ENCODE measurements around the gene RALB. TPM values are rescaled to one million over a fixed set of nuclear protein-coding genes. Genes with fewer than 3 reads are reported as not detected.

RALB gene
- total RNA-seq, 1 experiment from 2014 or later: 17.1 TPM

DNA sequence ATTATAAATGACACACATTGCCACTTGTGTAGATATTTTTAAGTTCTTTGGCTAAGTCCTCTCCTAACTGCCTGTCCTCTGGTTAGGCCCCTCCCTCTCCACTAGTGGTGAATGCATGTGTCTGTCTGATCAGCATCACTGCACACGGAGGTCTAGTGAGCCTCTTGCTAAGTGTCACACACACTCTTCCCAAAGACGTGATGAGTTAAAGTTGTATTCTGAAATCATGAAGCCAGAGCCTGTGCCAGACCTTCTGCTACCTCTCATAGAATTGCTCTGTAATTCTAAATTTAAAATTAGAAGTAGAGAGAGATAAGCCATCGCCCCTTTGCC, 41.3 kb downstream of the RALB start (continued):
- TF ChIP-seq OVOL2 (CRISPR knock-in tag; IDR thresholded peaks at IDR 0.05; ENCODE audit: borderline replicate concordance): no peak
- TF ChIP-seq, protein P1, sequence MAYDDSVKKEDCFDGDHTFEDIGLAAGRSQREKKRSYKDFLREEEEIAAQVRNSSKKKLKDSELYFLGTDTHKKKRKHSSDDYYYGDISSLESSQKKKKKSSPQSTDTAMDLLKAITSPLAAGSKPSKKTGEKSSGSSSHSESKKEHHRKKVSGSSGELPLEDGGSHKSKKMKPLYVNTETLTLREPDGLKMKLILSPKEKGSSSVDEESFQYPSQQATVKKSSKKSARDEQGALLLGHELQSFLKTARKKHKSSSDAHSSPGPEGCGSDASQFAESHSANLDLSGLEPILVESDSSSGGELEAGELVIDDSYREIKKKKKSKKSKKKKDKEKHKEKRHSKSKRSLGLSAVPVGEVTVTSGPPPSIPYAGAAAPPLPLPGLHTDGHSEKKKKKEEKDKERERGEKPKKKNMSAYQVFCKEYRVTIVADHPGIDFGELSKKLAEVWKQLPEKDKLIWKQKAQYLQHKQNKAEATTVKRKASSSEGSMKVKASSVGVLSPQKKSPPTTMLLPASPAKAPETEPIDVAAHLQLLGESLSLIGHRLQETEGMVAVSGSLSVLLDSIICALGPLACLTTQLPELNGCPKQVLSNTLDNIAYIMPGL (CRISPR knock-in tag; IDR thresholded peaks at IDR 0.05): no peak
- no peak for TF ChIP-seq CREB1 (CRISPR knock-in tag; IDR thresholded peaks at IDR 0.05)
- TF ChIP-seq, protein P2, sequence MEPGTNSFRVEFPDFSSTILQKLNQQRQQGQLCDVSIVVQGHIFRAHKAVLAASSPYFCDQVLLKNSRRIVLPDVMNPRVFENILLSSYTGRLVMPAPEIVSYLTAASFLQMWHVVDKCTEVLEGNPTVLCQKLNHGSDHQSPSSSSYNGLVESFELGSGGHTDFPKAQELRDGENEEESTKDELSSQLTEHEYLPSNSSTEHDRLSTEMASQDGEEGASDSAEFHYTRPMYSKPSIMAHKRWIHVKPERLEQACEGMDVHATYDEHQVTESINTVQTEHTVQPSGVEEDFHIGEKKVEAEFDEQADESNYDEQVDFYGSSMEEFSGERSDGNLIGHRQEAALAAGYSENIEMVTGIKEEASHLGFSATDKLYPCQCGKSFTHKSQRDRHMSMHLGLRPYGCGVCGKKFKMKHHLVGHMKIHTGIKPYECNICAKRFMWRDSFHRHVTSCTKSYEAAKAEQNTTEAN (CRISPR knock-in tag; IDR thresholded peaks at IDR 0.05): no peak

DNA sequence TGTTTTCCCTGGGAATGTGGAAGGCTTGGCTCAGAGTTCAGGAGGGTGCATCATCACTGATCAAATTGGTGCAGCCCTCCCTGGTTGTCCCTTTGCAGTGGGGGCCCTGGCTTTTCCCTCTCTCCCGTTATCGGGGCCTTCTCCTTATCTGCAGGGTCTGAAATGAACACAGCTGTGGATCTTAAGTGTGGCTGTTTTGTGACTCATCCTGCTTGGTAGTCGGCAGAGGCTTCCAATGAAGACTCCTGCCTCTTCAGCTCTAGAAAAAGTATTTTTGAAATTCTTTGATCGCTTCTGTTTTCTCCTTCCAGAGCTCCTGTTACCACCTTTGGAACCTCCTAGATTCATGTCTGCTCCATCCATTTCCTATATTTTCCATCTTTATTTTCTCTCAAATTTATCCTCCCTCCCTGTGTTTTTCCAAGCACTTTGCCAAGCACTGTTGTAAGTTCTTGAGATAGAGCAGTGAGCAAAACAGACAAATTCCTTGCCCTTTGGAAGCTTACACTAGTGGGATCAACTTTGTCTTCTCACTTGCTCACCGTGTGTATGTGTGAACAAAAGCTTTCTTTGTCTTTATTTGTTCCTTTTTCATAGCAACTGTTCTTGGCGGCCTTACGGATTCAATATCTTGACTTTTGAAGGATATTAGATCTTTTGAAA, 45.7 kb downstream of the RALB start:
- Mint-ChIP-seq H3K4me1 (peaks cover 12% of the 10 kb centered on the region), H3K27ac (no peak overlapping the region), H3K9me3 (no peaks in the 10 kb centered on the region), H3K27me3 (ENCODE audit: low read depth) (no peaks in the 10 kb centered on the region; the same call in 1 of the 2 replicates), H3K4me3 (no peak overlapping the region), H3K36me3 (peaks cover 6% of the 10 kb centered on the region; the same call in 1 of the 2 replicates)
- no peak for DNase-seq (ENCODE audit: low spot score)
- ATAC-seq: no peak
- TF ChIP-seq KAT7 (CRISPR knock-in tag; IDR thresholded peaks at IDR 0.05; ENCODE audit: borderline replicate concordance) (no peak), GTF2I (CRISPR knock-in tag; conservative IDR thresholded peaks at IDR 0.05) (no peak), CREM (CRISPR knock-in tag; IDR thresholded peaks at IDR 0.05) (no peak), ZNF317 (CRISPR knock-in tag; IDR thresholded peaks at IDR 0.05; ENCODE audit: borderline replicate concordance, low read depth) (no peak), FOXK1 (CRISPR knock-in tag; IDR thresholded peaks at IDR 0.05) (no peak), ZNF138 (CRISPR knock-in tag; conservative IDR thresholded peaks at IDR 0.05) (no peak), ZNF396 (CRISPR knock-in tag; IDR thresholded peaks at IDR 0.05; ENCODE audit: borderline replicate concordance) (no peak), ZNF416 (CRISPR knock-in tag; IDR thresholded peaks at IDR 0.05) (no peak), GRHL2 (CRISPR knock-in tag; IDR thresholded peaks at IDR 0.05; ENCODE audit: insufficient replicate concordance, severe bottlenecking) (no peak), NFE2L1 (CRISPR knock-in tag; IDR thresholded peaks at IDR 0.05) (no peak), SMAD4 (CRISPR knock-in tag; IDR thresholded peaks at IDR 0.05) (no peak), MYBL2 (CRISPR knock-in tag; IDR thresholded peaks at IDR 0.05) (no peak), NR2C2 (CRISPR knock-in tag; IDR thresholded peaks at IDR 0.05) (no peak)
- TF ChIP-seq, protein P3, sequence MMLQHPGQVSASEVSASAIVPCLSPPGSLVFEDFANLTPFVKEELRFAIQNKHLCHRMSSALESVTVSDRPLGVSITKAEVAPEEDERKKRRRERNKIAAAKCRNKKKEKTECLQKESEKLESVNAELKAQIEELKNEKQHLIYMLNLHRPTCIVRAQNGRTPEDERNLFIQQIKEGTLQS (CRISPR knock-in tag; conservative IDR thresholded peaks at IDR 0.05): no peak
- TF ChIP-seq, protein P4, sequence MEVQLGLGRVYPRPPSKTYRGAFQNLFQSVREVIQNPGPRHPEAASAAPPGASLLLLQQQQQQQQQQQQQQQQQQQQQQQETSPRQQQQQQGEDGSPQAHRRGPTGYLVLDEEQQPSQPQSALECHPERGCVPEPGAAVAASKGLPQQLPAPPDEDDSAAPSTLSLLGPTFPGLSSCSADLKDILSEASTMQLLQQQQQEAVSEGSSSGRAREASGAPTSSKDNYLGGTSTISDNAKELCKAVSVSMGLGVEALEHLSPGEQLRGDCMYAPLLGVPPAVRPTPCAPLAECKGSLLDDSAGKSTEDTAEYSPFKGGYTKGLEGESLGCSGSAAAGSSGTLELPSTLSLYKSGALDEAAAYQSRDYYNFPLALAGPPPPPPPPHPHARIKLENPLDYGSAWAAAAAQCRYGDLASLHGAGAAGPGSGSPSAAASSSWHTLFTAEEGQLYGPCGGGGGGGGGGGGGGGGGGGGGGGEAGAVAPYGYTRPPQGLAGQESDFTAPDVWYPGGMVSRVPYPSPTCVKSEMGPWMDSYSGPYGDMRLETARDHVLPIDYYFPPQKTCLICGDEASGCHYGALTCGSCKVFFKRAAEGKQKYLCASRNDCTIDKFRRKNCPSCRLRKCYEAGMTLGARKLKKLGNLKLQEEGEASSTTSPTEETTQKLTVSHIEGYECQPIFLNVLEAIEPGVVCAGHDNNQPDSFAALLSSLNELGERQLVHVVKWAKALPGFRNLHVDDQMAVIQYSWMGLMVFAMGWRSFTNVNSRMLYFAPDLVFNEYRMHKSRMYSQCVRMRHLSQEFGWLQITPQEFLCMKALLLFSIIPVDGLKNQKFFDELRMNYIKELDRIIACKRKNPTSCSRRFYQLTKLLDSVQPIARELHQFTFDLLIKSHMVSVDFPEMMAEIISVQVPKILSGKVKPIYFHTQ (CRISPR knock-in tag; IDR thresholded peaks at IDR 0.05): no peak
- TF ChIP-seq, protein P5, sequence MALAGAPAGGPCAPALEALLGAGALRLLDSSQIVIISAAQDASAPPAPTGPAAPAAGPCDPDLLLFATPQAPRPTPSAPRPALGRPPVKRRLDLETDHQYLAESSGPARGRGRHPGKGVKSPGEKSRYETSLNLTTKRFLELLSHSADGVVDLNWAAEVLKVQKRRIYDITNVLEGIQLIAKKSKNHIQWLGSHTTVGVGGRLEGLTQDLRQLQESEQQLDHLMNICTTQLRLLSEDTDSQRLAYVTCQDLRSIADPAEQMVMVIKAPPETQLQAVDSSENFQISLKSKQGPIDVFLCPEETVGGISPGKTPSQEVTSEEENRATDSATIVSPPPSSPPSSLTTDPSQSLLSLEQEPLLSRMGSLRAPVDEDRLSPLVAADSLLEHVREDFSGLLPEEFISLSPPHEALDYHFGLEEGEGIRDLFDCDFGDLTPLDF (CRISPR knock-in tag; IDR thresholded peaks at IDR 0.05): no peak
- TF ChIP-seq, protein P6, sequence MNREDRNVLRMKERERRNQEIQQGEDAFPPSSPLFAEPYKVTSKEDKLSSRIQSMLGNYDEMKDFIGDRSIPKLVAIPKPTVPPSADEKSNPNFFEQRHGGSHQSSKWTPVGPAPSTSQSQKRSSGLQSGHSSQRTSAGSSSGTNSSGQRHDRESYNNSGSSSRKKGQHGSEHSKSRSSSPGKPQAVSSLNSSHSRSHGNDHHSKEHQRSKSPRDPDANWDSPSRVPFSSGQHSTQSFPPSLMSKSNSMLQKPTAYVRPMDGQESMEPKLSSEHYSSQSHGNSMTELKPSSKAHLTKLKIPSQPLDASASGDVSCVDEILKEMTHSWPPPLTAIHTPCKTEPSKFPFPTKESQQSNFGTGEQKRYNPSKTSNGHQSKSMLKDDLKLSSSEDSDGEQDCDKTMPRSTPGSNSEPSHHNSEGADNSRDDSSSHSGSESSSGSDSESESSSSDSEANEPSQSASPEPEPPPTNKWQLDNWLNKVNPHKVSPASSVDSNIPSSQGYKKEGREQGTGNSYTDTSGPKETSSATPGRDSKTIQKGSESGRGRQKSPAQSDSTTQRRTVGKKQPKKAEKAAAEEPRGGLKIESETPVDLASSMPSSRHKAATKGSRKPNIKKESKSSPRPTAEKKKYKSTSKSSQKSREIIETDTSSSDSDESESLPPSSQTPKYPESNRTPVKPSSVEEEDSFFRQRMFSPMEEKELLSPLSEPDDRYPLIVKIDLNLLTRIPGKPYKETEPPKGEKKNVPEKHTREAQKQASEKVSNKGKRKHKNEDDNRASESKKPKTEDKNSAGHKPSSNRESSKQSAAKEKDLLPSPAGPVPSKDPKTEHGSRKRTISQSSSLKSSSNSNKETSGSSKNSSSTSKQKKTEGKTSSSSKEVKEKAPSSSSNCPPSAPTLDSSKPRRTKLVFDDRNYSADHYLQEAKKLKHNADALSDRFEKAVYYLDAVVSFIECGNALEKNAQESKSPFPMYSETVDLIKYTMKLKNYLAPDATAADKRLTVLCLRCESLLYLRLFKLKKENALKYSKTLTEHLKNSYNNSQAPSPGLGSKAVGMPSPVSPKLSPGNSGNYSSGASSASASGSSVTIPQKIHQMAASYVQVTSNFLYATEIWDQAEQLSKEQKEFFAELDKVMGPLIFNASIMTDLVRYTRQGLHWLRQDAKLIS (CRISPR knock-in tag; IDR thresholded peaks at IDR 0.05; ENCODE audit: borderline replicate concordance): no peak
- TF ChIP-seq, protein P1 (CRISPR knock-in tag; IDR thresholded peaks at IDR 0.05): no peak
- CTCF ChIA-PET: interaction anchor here (0.5 to 2.7 kb wide), 4 partner anchors 15 to 178 kb away, joined by 4 to 10 read pairs (median 6); no protein-coding TSS in a partner anchor
- POLR2A ChIA-PET: no interaction called here
